RWPE2 (cell line): Measurements from ENCODE around the gene SRGAP1.
"Not testable (repeated sequence)": the region's sequence is repeated elsewhere in the genome, so short reads cannot be mapped to it uniquely, and the experiment has no call there.

ENCODE experiments used
- ATAC-seq: fragments of 200-7000 bp; cut with Tn5 transposase; 3 replicates; pipeline ENCODE4 v1.9.1; 2021; ENCODE audit warnings: low read depth
- DNase-seq: peaks from one replicate; pipeline ENCODE4 v3.0.0-alpha.2; 2020; ENCODE audit warnings: low spot score
- H3K27ac ChIP-seq: fragments of 450-650 bp; 2 replicates; pipeline ENCODE4 v1.5.1; 2017; ENCODE audit warnings: mild to moderate bottlenecking; ENCODE audit not compliant: poor library complexity, severe bottlenecking
- H3K27me3 ChIP-seq: fragments of 250-450 bp; sonication (Bioruptor Pico); 2 replicates; pipeline ENCODE4 v1.5.1; 2021; ENCODE audit warnings: mild to moderate bottlenecking, moderate library complexity; ENCODE audit not compliant: insufficient read depth, poor library complexity, severe bottlenecking
- H3K36me3 ChIP-seq: fragments of 250-450 bp; sonication (Bioruptor Pico); 2 replicates; pipeline ENCODE4 v1.5.1; 2020; ENCODE audit warnings: low read depth, mild to moderate bottlenecking, moderate library complexity
- H3K4me1 ChIP-seq: fragments of 250-450 bp; sonication (Bioruptor Pico); 2 replicates; pipeline ENCODE4 v1.5.1; 2021; ENCODE audit warnings: mild to moderate bottlenecking, moderate library complexity; ENCODE audit not compliant: insufficient read depth, poor library complexity, severe bottlenecking
- H3K4me3 ChIP-seq: fragments of 250-450 bp; sonication (Bioruptor Pico); 2 replicates; pipeline ENCODE4 v1.5.1; 2021; ENCODE audit warnings: mild to moderate bottlenecking, moderate library complexity; ENCODE audit not compliant: severe bottlenecking
- H3K9me3 ChIP-seq: fragments of 250-450 bp; sonication (Bioruptor Pico); 2 replicates; pipeline ENCODE4 v1.5.1; 2021; ENCODE audit warnings: mild to moderate bottlenecking, moderate library complexity; ENCODE audit not compliant: severe bottlenecking
- TF ChIP-seq, protein P1 (sequence below): fragments of 450-650 bp; IDR thresholded peaks from one replicate; pipeline ENCODE4 v1.5.1; 2017; ENCODE audit warnings: mild to moderate bottlenecking, moderate library complexity; ENCODE audit not compliant: poor library complexity, severe bottlenecking

Gene SRGAP1

DNA sequence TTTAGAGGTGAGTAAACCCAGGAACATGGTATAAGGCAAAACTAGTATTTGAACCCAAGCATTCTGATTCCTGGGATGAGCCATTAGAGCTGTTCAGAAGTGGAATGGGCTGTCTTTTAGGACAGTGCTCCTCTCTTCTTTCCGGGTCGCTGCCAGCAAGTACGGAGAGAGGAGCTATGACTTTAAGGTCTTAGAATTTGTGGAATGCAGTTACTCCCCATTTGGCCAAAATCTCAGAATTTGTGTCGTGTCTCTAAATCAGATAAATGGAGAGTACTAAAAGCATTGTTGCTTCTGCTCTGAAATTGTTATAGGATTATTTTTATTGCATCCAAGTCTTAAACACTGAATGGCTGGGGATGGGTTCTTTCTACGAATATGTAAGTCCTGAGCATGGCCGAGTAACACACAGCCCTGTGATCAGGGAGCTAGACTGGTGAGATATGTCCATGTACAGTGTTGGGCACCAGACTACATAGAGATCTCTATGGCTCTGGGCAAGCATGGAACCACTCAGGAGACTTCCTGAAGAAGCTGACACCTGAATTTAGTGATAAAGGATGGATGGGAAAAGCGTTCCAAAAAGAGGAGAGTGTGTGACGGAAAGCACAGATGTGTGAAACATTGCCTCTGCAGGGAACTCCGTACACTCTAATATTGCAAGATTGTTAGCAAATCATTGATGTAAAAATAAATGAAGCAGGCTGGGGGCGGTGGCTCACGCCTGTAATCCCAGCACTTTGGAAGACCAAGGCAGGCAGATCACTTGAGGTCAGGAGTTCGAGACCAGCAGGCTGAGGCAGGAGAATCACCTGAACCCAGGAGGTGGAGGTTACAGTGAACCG, 184.7 kb downstream of the SRGAP1 start:
- DNase-seq: no peak
- Histone ChIP-seq H3K36me3 (peaks cover 9% of the 10 kb centered on the region; the same call in 1 of the 2 replicates), H3K9me3 (no peaks in the 10 kb centered on the region), H3K27me3 (no peaks in the 10 kb centered on the region), H3K4me3 (no peak overlapping the region), H3K27ac (no peak overlapping the region), H3K4me1 (no peaks in the 10 kb centered on the region)
- no peak for ATAC-seq
- TF ChIP-seq, protein P1, sequence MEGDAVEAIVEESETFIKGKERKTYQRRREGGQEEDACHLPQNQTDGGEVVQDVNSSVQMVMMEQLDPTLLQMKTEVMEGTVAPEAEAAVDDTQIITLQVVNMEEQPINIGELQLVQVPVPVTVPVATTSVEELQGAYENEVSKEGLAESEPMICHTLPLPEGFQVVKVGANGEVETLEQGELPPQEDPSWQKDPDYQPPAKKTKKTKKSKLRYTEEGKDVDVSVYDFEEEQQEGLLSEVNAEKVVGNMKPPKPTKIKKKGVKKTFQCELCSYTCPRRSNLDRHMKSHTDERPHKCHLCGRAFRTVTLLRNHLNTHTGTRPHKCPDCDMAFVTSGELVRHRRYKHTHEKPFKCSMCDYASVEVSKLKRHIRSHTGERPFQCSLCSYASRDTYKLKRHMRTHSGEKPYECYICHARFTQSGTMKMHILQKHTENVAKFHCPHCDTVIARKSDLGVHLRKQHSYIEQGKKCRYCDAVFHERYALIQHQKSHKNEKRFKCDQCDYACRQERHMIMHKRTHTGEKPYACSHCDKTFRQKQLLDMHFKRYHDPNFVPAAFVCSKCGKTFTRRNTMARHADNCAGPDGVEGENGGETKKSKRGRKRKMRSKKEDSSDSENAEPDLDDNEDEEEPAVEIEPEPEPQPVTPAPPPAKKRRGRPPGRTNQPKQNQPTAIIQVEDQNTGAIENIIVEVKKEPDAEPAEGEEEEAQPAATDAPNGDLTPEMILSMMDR: no peak

DNA sequence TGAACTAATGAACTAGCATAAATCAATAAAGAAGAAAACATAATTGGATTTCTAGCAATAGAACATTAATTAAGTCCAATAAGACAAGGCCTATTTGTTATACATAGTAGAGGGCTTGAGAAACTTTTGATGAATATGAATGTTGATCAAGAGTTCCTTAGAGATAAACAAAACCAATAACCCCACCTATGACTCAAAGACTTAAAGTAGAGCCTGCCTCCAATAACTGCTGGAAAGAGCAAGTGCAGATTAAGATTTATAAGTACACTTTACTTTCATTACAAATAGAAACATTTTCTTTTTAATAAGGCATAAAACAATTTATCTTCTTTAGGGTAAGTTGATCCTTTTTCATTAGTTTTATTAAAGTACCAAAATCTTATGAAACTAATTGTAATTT, 185.7 kb downstream of the SRGAP1 start:
- H3K27ac ChIP-seq: no peak overlapping the region
- ATAC-seq (no peak), DNase-seq (no peak)
- peaks cover 9% of the 10 kb centered on the region; the same call in 1 of the 2 replicates for H3K36me3 ChIP-seq
- no peaks in the 10 kb centered on the region for H3K4me1 ChIP-seq
- H3K9me3 ChIP-seq: no peaks in the 10 kb centered on the region
- H3K27me3 ChIP-seq: no peaks in the 10 kb centered on the region
- TF ChIP-seq, protein P1: no peak
- no peak overlapping the region for H3K4me3 ChIP-seq

DNA sequence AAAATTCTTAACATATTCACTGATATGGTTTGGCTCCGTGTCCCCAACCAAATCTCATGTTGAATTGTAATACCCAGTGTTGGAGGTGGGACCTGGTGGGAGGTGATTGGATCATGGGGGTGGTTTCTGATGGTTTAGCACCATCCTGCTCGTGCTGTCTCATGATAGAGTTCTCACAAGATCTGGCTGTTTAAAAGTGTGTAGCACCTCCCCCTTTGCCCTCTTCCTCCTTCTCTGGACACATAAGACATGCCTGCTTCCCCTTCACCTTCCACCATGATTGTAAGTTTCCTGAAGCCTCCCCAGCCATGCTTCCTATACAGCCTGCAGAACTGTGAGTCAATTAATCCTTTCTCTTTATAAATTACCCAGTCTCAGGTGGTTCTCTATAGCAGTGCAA, 189.6 kb downstream of the SRGAP1 start:
- H3K4me1 ChIP-seq: peaks cover 12% of the 10 kb centered on the region
- H3K9me3 ChIP-seq, H3K27me3 ChIP-seq, ATAC-seq, DNase-seq, H3K27ac ChIP-seq, H3K4me3 ChIP-seq: not testable (repeated sequence)
- peaks cover 18% of the 10 kb centered on the region for H3K36me3 ChIP-seq

DNA sequence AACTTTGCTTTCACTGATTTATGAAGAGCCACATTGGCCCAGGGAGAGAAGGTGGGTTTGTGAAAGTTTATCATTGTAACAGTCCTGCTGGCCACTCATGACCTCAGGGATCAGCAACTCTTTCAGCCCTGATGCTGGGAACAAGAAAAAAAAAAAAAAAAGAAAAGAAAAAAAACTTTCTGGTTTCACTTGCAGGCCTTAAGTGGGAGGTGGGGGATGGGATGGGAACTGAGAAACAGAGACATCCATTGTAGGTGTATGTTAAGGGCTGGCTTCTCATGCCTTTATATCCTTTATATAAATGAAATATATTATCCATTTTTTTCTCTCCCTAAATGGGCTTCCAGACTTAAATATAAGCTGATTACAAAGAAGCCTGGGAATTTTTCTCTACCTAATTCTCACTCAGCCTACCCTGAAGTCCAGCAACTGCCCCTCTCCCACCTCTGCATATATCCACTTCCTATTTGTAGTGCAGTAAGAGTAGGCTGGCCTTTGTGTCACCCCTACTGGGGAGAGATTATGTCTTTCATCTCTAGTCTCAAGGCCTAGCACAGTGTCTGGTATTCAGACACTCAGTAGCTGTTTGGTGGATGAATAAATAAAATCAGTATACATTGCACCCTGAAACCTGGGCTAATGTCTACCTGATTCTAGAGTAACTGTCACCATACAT, 190.5 kb downstream of the SRGAP1 start:
- peaks cover 19% of the 10 kb centered on the region for H3K4me1 ChIP-seq
- no peak overlapping the region for H3K27ac ChIP-seq
- H3K36me3 ChIP-seq: peaks cover 18% of the 10 kb centered on the region
- TF ChIP-seq, protein P1: no peak
- no peak for DNase-seq
- no peaks in the 10 kb centered on the region for H3K27me3 ChIP-seq
- H3K4me3 ChIP-seq: no peak overlapping the region
- ATAC-seq: no peak
- H3K9me3 ChIP-seq: no peaks in the 10 kb centered on the region

DNA sequence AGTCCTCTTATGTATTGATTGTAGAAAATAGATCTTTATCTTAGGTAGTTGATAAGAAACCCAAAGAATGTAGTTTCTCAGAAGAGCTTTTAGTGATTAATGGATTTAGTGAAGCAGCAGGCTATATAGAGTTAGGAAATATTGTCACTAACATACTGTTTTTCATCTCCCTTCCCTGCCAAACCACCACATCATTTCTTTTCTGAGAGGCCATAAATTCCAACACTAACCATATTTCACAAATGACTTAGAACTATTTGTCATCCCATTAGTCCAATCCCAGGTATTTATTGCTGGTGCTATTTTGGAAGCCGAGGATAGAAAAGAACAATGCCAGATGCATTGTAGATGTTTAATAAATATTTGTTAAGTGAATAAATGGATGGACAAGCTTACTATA, 191.9 kb downstream of the SRGAP1 start:
- H3K27ac ChIP-seq: no peak overlapping the region
- DNase-seq: no peak
- TF ChIP-seq, protein P1: no peak
- no peaks in the 10 kb centered on the region for H3K27me3 ChIP-seq
- peaks cover 19% of the 10 kb centered on the region for H3K4me1 ChIP-seq
- peaks cover 27% of the 10 kb centered on the region for H3K36me3 ChIP-seq
- no peak overlapping the region for H3K4me3 ChIP-seq
- H3K9me3 ChIP-seq: no peaks in the 10 kb centered on the region
- ATAC-seq: no peak
